ENCODE measurements around the gene LRMDA.

DNA sequence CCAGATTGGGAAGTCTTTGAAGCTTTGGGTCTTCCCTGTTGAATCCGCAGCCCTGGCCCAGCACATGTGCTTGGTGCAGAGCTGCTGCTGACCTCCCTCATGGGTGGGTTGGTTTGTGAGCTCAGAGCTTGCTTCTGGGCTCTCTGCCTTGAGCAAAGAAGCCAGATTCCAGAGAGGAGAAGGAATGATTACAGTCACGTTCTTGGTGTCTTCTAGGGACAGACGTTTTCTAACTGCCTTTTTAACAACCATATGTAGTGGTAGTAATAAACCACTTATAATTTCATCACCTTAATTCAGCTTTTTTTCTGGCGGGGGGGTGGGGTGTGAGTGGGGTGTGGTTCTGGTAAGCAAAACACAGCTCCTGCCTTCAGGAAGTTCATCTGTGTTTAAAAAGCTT lies 39.5 kb downstream of the LRMDA start:
- TF ChIP-seq, protein P1, sequence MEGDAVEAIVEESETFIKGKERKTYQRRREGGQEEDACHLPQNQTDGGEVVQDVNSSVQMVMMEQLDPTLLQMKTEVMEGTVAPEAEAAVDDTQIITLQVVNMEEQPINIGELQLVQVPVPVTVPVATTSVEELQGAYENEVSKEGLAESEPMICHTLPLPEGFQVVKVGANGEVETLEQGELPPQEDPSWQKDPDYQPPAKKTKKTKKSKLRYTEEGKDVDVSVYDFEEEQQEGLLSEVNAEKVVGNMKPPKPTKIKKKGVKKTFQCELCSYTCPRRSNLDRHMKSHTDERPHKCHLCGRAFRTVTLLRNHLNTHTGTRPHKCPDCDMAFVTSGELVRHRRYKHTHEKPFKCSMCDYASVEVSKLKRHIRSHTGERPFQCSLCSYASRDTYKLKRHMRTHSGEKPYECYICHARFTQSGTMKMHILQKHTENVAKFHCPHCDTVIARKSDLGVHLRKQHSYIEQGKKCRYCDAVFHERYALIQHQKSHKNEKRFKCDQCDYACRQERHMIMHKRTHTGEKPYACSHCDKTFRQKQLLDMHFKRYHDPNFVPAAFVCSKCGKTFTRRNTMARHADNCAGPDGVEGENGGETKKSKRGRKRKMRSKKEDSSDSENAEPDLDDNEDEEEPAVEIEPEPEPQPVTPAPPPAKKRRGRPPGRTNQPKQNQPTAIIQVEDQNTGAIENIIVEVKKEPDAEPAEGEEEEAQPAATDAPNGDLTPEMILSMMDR (IDR thresholded peaks at IDR 0.05; ENCODE audit: insufficient read depth, low read length, poor library complexity, severe bottlenecking): no peak
- no peak for TF ChIP-seq EZH2phosphoT487 (conservative IDR thresholded peaks at IDR 0.05; ENCODE audit: low read length)

Measured in SU-DHL-6 (cell line).